GM18907 (cell line): ENCODE results near the gene ERBB2.
A peak's percentile ranks its signal among the peaks of the same experiment; 100 is the strongest.
"Not testable (repeated sequence)": the region's sequence is repeated elsewhere in the genome, so short reads cannot be mapped to it uniquely, and the experiment has no call there.

Source experiments
- ATAC-seq: cut with Tn5 transposase; IDR thresholded peaks from one replicate; pipeline ENCODE4 v1.9.1; 2021; ENCODE audit warnings: mild to moderate bottlenecking, moderate library complexity; ENCODE audit not compliant: unreplicated experiment

Gene ERBB2

DNA sequence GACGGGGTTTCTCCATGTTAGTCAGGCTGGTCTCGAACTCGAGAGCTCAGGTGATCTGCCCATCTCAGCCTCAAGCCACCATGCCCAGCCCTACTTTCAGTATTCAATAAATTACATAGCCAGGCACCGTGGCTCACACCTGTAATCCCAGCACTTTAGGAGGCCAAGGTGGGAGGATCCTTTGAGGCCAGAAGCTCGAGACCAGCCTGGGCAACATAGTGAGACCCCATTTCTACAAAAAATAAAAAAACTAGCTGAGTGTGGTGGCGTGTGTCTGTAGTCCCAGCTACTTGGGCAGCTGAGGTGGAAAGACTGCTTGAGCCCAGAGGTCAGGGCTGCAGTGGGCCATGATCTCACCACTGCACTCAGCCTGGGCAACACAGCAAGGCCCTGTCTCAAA is 22.2 kb downstream of the ERBB2 start:
- no peak for ATAC-seq

DNA sequence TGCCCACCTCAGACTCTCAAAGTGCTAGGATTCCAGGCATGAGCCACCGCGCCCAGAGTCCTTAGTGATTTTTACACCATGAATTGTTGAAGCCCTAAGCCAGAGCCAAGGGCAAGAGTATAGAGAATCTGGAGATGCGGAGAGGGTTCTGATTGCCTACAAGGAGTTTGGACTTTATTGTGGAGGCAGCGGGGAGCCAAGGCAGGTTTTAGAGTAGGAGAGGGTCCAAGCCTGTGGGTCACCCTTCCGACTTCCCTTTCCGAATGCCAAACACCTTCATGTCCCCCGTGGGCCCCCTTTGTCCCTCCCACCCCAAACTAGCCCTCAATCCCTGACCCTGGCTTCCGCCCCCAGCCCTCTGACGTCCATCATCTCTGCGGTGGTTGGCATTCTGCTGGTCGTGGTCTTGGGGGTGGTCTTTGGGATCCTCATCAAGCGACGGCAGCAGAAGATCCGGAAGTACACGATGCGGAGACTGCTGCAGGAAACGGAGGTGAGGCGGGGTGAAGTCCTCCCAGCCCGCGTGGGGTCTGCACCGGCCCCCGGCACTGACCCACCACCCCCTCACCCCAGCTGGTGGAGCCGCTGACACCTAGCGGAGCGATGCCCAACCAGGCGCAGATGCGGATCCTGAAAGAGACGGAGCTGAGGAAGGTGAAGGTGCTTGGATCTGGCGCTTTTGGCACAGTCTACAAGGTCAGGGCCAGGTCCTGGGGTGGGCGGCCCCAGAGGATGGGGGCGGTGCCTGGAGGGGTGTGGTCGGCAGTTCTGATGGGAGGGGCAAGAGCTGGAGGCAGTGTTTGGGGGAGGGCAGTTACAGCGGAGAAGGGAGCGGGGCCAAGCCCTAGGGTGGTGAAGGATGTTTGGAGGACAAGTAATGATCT is 23.3 kb downstream of the ERBB2 start:
- ATAC-seq = no peak

DNA sequence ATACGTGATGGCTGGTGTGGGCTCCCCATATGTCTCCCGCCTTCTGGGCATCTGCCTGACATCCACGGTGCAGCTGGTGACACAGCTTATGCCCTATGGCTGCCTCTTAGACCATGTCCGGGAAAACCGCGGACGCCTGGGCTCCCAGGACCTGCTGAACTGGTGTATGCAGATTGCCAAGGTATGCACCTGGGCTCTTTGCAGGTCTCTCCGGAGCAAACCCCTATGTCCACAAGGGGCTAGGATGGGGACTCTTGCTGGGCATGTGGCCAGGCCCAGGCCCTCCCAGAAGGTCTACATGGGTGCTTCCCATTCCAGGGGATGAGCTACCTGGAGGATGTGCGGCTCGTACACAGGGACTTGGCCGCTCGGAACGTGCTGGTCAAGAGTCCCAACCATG is 24.9 kb downstream of the ERBB2 start:
- no peak for ATAC-seq

DNA sequence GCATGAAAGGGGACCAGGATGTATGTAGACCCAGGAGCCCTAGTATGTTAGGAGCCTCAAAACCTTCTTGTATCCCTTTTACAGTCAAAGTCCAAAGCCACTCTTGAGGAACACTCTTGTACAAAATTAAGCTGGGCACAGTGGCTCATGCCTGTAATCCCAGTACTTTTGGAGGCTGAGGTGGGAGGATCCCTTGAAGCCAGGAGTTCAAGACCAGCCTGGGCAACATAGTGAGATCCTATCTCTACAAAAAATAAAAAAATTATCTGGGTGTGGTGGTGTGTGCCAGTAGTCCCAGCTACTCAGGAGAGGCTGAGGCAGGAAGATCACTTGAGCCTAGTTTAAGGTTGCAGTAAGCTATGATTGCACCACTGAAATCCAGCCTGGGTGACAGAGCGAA is 26.1 kb downstream of the ERBB2 start:
- not testable (repeated sequence) for ATAC-seq

DNA sequence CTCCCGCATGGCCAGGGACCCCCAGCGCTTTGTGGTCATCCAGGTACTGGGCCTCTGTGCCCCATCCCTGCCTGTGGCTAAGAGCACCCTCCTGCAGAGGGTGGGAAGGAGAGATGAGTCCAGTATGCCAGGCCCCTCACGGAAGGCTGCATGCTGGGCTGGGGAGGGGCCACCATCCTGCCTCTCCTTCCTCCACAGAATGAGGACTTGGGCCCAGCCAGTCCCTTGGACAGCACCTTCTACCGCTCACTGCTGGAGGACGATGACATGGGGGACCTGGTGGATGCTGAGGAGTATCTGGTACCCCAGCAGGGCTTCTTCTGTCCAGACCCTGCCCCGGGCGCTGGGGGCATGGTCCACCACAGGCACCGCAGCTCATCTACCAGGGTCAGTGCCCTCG is 26.8 kb downstream of the ERBB2 start:
- no peak for ATAC-seq

DNA sequence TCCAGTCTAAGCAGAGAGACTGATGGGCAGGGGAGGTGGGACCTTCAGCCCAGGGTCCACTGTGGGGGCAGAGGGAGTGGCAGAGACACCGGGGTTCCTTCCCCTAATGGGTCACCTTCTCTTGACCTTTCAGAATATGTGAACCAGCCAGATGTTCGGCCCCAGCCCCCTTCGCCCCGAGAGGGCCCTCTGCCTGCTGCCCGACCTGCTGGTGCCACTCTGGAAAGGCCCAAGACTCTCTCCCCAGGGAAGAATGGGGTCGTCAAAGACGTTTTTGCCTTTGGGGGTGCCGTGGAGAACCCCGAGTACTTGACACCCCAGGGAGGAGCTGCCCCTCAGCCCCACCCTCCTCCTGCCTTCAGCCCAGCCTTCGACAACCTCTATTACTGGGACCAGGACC is 27.7 kb downstream of the ERBB2 start:
- no peak for ATAC-seq

DNA sequence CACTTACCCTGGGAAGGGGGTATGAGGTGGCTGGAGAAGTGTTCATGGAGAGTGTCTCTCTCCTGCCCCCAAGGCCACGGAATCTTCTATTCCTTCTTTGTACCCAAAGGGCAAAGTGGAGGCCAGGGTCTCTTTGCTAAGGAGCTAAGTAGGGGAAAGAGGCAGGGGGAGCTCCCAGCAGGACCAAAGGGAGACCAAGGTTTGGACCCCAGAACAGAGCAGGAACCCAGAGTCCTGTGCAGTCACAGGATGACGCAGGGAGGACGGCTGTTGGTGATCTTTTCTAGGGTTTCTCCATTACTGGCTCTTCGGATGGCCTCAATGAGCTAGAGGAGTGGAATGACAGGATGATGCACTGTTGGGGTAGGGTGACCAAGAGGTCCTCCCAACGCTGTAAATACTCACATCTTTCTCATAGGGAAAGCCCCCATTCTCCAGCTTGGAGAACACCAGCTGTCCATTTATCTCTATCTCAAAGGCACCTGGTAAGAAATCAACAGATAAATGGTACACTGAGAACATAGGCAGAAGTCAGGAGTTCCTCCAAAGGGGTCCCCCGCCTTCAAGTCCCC is 29.5 kb downstream of the ERBB2 start:
- no peak for ATAC-seq

DNA sequence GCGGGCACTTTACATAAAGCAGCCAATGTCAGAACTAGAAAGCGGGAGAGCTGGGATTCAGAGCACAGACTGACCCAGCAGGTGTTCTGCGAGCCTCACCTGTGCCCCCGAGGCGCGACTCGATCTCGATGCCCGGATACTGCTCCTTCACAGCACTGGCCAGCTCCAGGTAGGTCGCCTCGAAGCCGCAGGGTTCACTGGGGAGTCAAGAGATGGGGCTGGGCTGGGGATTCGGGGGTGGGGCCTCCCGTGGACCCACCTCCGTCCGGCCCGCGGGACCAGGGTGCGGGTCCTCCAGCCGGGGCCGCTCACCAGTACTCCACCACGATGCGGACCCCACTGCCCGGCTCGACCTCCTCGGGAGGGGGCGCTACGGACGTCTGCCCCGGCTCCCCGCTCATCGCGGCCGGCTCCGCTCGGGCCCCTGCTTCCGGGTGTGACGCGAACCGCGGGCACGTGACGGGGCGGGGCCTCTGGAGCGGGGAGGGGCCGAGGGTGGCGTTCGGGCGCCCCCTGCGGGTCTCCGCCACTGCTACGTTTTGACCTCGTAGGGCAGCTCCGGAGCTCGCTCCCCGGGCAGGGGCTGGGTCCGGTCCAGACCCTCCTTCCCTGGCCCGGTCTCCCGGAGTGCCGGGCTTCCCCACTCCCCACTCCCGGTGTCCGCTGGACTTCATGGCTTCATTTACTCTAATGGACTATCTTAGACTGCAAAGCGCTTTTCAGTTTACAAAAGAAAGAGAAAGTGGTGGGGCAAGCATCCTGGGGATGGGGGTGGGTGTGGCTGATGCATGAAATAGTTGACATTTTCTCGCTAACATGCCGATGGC is 30.4 kb downstream of the ERBB2 start, which contains the start of gene MIEN1:
Gene MIEN1, minus strand, starts transcription at position 438 of the 827 bp plus-strand sequence. Its CDS starts 37 bp downstream, at position 401.
- ATAC-seq = peak; percentile 87

DNA sequence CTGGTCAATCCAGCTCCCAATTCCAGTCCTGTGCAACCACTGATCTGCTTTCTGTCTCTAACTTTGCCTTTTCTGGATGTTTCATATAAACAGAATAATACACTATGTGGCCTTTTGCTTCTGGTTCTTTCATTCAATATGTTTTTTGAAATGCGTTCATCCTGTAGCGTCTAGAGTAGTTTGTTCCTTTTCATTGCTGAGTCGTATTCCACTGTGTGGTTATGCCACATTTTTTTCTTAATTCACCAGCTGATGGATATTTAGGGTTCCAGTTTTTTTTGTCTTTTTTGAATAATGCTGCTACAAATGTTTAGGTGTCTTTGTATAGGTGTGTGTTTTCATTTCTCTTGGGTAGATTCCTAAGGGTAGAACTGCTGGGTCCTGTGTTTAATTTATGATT is 32.7 kb downstream of the ERBB2 start:
- ATAC-seq = no peak

DNA sequence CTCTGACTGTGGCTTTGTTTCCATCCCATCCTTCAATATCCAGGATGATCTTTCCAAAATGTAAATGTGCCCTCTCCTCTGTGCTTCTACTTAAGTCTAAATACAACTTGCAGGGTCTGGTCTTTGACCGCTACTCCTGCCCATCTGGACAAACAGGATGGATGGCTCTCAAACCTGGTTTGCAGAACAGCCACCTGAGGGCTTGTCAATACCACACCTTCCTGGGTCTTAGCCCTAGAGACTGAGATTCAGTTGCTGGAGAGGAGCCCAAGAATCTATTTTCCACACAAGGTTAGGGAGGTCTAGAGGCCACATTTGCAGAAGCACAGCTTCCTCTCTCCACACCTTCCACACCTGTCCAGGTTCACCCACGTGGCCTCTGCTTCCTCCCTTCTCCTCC is 36.0 kb downstream of the ERBB2 start:
- ATAC-seq = no peak

DNA sequence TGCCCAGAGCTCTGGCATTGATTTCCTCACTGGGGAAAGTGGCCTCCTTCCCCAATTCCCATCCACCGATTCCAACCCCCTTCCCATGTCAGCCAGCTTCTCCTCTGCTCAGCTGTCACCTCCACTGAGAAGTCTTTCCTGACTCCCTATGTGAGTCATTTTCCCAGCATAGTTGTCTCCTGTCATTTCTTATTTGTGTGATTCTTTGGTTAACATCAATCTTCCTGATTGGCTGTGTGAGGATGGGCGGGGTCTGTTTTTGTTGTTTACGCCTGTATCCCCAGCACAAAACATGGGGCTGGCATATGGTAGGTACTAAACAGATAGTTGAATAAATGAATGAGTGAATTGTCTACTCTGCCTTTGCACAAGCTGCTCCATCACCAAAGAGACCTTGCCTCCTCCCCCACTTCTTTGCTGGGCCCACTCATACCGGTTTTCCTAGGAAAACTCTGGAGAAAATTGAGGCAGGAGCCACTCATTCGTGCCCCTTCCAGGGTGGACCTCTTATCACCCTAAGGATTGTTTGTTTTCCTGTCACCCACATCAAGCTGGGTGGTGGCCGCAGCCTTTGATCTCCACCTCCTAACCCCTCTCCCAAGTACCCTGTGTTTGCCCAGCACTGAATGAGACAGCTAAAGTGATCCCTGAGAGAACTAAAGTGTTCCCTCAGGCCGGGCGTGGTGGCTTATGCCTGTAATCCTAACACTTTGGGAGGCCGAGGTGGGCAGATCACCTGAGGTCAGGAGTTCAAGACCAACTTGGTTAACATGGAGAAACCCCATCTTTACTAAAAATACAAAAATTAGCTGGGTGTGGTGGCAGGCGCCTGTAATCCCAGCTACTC is 36.7 kb downstream of the ERBB2 start:
- ATAC-seq = no peak

DNA sequence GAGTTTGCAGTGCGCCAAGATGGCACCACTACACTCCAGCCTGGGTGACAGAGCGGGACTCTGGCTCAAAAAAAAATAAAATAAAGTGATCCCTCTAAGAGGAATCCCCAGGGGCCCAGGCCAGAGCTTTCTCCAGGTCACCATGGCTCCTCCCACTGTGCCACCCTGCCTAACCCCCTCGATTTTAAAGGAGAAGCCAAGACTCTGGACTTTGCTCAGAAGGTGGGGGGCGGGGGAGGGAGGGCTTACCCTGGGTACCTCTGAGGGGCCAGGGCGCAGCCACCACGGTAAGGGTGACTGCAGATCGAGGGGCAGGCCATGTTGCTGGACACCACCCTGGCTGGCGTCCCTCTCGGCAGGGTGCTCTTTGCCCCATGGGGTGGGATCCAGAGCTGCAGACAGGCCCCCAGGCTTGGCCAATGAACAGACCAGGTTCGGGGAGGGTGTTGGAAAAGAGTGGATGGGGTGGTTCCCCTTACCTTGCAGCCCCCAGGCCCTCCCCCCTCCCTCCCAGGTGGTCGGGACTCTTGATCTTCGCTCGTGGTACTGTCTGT is 37.4 kb downstream of the ERBB2 start:
- ATAC-seq = no peak

DNA sequence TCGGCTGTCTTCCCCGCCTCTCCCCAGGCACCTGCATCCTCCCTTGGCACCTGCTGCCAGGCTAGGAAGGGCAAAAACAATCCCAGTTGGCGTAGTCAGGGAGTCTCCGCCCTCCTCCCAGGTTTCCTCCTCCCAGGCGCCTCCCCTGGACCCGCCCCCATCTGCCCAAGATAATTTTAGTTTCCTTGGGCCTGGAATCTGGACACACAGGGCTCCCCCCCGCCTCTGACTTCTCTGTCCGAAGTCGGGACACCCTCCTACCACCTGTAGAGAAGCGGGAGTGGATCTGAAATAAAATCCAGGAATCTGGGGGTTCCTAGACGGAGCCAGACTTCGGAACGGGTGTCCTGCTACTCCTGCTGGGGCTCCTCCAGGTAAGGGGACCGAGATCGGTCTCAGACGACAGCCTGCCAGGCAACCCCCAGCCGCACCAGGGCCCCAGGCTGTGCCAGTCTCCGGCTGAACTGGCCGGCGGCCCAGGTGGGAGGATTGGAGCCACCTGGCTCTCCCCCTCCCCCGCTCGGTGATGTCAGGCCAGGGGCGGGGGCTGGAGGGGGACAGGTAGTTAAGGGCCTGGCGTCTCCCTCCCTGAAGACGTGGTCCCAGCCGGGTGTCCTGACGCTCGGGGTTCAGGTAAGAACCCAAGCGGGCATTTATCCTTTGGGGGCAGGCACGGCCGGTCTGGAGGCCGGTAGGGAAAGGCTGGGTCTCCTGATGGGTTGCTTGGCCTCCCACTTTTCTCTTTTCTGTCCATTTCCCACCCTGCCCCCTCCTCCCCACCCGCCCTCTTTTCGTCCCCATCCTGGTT is 38.1 kb downstream of the ERBB2 start, which contains the start of gene GRB7:
Gene GRB7, plus strand, starts transcription at position 179 of the 808 bp plus-strand sequence. CDS start 4,364 bp downstream, outside the sequence.
- ATAC-seq = no peak

DNA sequence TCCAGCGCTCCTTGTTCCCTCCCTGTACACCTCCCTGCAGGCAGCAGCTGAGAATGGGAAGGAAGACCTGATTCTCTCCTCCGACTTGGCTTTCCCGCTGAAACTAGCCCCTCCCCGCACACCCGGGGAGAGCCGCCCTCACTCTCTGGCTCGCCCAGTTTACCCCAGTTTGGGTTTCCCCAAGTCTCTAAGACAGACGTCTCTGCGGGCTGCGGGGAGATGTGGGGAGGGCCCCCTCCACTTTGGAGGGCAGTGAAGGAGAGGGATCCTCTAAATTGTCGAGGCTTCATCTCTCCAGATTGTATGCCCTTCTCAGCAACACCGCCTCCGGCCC is 38.7 kb downstream of the ERBB2 start:
- no peak for ATAC-seq

DNA sequence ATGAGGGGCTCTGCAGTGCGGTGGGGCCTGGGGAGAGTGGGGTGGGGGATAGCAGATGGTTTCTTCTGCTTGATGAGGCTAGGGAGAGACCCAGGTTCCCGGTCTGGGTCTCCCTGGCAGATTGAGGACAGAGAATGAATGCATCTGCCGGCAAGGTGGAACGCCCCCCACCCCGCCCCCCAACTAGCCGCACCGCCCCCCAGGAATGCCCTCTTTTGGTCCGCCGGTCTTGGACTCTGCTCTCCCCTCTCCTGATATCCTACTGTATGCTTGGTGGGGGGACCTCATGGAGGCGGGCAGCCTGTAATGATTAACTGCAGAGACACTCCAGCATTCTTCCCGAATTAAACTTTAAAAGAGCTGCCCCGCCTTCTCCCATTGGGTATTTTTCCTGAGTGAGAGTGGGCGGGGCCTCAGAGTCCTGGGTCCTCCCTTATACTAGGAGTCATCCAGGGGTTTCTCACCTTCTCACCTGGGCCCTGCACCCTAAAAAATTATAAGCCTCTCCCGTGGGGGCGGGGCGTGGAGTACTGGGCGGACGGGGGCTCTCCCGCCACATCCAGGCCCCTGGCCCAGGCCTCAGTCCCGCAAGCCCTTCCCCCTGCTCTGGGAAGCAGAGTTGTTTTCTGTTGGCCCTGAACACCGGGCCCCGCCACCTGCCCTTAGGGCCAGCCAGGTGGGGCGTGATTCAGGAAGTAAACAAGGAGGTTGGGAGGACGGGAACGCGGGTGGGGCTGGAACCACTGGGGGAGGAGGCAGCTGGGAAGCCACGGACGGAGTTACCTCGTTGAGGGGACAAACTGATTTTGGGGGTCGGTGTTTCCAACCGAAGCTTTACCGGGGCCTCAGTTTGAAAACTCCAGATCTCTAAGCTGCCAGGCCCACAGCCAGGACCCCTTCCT is 39.4 kb downstream of the ERBB2 start:
- ATAC-seq = no peak

DNA sequence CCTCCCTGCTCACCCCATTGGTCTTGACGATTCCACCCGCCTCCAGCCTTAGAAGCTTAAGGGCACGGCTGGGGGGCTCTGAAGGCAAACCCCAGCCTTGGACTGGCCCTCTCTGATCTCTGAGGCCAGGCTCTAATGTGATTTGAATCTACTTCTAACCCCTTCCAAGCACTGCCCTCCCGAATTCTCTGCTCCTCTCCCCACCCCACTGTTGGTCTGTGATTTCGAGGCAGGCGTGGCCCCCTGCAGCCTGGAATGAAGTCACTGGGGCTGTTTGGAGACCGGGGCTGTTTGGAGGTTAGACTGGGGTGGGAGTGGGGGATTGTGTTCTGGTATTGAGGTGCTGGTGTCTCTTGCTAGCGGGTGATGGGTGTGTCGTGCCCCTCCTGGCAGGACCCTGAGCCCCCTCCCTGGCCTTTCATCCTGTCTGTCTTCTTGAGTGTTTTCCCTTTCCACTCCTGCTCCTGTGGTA is 40.1 kb downstream of the ERBB2 start:
- ATAC-seq = no peak

DNA sequence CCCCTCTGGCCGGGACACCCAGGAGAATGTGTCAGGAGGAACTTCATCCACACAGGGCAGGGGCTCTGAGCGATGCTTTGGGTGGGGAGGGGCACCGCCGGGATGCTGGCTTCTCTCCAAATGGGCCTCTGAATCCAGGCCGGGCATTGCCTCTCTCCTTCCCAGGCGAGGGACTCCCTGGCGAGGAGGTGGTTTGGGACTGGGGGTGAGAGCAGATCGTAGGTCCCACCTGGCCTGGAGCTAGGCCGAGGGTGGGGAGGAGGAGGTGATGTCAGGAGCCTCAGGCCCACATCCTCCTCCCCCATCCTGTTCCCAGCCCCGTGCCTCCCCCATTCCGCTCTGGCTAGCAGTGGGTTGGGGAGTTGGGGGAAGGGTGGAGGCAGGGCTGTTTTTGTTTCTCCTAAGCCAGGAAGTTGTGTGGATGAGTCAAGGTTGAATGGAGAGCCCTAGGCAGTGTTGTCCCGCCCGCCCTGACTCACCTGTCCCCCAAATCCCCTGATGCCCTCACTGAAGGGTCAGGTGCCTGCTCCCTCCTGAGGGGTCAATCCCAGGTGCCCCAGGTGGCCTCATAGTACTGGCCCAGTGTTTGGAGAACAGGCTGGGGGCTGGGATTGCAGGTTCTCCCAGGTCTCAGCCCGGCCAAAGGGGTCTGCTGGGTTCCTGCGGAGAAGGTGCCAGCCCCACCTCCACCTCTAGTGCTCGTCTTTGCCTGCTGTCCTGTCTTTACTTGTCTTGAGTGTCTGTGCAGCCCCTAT is 40.7 kb downstream of the ERBB2 start:
- ATAC-seq = no peak
